Erythroblast (primary cell): ENCODE results near the gene RTN4R.

ENCODE experiments used
- GATA1 ChIP-seq: IDR thresholded peaks from 2 replicates; pipeline ENCODE4 v1.6.1; 2011; ENCODE audit warnings: low read depth, mild to moderate bottlenecking, control low read depth, low read length, moderate library complexity
- POLR2A ChIP-seq: IDR thresholded peaks from 2 replicates; pipeline ENCODE4 v1.6.1; 2011; ENCODE audit warnings: mild to moderate bottlenecking, low read length

DNA sequence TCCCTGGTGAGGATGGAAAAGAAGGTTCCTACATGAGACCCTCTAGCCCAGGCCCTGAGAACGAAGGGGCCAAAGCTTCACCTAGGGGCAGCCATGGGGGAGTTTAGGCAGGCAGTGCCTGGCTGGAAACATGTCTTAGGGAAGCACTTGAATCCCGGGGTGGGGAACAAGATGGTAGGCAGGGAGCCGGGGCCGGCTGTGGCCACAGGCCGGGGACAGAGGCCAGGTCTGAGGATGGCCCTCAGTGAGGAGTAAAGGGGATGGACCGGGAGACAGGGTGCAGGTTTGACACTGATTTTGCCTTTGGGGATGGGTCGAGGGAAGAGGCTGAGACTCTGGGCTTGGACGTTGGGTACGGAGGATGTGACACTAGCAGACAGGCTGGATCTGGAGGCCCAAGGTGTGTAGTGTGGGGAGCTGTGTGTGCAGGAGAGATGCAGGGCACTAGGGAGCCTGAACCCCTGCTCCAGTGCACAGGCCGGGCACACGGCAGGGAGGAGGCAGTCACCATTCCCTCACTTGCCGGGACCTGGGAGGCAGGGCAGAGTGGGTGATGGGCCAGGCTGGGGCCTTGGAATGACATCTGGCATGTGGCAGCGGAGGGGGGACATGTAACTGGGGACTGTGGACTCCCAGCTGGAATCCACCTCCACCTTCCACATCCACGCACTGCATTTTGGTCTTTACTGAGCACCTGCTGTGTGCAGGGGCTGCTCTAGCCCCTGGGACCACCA is 6.1 kb downstream of the RTN4R start:
- no peak for TF ChIP-seq GATA1
- TF ChIP-seq POLR2A = no peak
